Thyroid gland (tissue), 4 donors: ENCODE results near the gene FANCC.

Source experiments
- CTCF ChIP-seq, 6 experiments: fragments of 200-600 bp in 3 of 6; fragments of 450-650 bp in 3 of 6; sonication (generic) in 3 of 6; IDR thresholded peaks; one replicate each; pipeline ENCODE4 v1.5.1; 2016 to 2019; ENCODE audit warnings: antibody characterized with exemption in 6 of 6, mild to moderate bottlenecking in 2 of 6, inconsistent platforms in 1 of 6, moderate library complexity in 1 of 6
- POLR2A ChIP-seq, 2 donors: fragments of 450-650 bp; IDR thresholded peaks; one replicate each; pipeline ENCODE4 v1.6.1; 2017; ENCODE audit warnings: antibody characterized with exemption in 2 of 2, mild to moderate bottlenecking in 2 of 2, moderate library complexity in 1 of 2

- TF ChIP-seq CTCF (IDR thresholded peaks at IDR 0.05) (no peak), POLR2A (IDR thresholded peaks at IDR 0.05) (no peak)
These were observed 15.4 kb upstream of the FANCC start for GRCh38 chr9:95332860-95333259.
